CD4-positive, alpha-beta T cell treated with Interleukin-6 at 100 ng/mL for 8 hours (primary cell): ENCODE measurements around the gene B3GAT3.
A peak's percentile ranks its signal among the peaks of the same experiment; 100 is the strongest.
"Not testable (repeated sequence)": the region's sequence is repeated elsewhere in the genome, so short reads cannot be mapped to it uniquely, and the experiment has no call there.

ENCODE experiments used
- DNase-seq: peaks from one replicate; pipeline ENCODE4 v3.0.0-alpha.2; 2020; ENCODE audit warnings: mixed read lengths, low spot score

Gene B3GAT3

DNA sequence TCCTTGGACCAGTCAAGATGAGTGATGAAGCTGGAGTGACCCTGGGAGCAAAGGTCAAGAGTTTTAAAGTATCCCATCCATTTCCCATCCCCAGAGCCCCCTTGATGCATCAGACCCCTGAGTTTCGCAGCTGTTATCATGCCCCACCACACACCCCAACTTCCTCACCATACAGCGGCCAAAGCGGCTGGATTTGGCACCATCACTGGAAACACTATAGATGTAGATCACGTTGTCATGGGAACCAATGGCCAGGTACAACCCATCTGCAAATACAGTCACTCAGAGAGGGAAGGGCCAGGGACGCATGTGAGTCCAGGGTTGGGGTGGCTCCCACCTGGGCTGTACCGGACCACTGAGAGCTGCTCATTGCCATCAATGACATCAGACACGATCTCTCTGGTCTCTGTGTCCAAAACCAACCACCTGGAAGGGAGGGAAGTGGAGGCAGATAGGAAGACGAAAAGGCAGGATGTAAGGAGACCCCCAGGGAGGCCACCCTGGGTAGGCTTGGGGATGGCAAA lies 17.9 kb downstream of the B3GAT3 start:
- DNase-seq: no peak

DNA sequence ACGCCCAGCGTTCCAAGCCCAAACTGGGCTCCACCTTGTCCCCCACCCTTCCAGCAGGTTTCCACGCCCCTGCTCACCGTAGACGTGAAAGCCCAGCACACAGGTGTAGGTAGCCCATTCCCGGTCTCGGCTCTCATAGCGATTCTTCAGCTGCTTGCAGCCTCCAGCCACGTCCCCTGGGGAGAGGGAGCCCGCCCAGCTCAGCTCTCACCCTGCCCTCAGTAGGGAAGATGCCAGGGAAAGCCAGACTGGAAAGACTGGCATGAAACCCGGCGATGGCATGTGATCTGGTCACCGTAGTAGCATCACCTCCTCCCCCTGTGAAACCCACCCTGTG lies 18.7 kb downstream of the B3GAT3 start:
- no peak for DNase-seq

DNA sequence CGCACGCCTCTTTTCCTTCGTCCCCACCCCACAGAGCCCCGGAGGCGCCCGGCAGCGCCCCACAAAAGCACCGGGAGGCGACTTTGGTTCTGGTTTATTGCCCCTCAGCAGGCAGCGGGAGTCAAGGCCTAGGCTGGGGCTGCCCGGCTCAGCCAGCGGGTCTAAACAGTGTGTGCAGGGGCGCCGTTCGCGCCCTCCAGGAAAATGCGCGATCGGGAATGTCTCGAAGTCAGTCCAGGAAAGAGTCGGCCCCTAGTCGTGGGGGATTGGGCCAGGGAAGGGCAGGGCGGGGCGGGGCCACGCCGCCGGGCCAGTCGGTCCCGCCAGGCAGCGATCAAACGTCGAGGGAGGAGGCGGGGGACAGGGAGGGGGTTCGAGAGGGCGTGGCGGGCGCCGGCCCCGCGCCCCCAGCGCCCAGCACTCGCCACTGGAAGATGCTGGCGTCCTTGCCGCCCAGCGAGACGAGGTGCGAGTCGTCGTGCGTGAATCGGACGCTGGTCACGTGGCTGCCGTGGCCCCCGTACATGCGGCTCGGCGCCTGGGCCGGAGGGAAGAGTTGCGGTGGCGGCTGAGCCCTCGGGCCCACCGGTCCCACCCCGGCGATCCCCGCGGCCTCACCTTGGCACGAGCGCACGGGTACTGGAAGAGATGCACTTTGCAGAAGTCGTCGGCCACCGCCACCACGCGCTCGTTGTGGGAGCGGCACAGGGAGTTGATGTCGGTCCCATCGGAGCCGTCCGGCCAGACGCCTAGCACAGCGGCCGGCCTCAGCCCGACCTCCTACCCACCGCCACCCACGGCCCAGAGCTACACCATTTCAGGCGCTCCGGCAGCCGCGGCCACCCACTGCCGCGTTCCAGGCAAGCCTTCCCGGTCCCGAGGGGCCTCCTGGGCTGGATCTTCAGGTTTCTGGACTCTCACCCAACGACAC lies 19.4 kb downstream of the B3GAT3 start:
- DNase-seq: peak; percentile 39

DNA sequence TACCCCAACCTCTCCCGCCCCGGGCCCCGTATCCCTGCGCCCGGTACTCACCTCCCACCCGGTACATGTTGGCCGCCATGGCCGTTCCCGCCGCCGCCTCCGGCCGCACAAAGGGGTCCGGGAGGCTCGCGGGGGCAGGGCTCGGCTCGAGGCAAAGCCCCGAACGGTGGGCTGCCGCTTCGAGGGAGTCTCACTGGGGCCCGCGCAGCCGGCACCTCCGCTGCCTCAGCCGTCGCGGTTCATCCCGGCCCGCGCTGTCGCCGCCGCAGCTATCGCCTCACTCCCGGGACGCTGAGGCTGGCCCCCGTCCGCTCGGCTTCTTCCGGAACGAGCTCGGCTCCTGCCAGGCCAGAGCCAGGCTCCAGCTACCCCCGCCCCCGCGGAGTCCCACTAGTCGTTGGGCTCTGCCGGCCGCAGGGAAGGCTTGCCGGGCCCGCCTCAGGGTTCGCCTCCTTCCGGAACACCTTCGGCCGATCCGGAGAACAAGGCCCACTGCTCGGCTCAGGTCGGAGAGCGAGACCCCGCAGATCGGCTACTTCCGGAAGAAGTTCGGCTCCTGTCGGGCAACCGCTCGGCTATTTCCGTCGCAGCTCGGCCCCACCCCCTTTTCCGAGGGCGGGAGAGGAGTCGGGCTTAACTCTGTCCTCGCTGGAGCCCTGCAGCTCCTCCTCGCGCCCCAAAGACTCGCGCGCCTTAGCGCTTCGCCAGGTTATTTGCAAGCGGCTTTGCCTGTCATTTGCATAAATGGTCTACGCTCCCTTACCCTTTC lies 20.2 kb downstream of the B3GAT3 start, which contains the start of gene MTA2:
MTA2 (minus strand) TSS at position 494 of the 769 bp plus-strand sequence; CDS start at position 79, 415 bp downstream.
- peak; percentile 98 for DNase-seq

DNA sequence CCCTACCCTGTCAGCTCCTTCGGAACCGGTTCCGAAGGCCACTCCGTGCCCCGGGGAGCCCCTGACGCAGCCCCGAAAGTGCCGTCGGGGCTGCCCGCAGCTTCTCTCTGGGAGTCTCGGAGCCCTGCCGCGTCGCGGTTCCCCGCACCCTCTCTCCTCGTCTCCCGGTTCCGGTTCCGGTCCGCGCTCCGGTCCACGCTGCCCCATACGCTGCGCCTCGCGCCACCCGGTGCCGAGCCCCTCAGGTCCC lies 20.7 kb downstream of the B3GAT3 start:
- DNase-seq: peak; percentile 36

DNA sequence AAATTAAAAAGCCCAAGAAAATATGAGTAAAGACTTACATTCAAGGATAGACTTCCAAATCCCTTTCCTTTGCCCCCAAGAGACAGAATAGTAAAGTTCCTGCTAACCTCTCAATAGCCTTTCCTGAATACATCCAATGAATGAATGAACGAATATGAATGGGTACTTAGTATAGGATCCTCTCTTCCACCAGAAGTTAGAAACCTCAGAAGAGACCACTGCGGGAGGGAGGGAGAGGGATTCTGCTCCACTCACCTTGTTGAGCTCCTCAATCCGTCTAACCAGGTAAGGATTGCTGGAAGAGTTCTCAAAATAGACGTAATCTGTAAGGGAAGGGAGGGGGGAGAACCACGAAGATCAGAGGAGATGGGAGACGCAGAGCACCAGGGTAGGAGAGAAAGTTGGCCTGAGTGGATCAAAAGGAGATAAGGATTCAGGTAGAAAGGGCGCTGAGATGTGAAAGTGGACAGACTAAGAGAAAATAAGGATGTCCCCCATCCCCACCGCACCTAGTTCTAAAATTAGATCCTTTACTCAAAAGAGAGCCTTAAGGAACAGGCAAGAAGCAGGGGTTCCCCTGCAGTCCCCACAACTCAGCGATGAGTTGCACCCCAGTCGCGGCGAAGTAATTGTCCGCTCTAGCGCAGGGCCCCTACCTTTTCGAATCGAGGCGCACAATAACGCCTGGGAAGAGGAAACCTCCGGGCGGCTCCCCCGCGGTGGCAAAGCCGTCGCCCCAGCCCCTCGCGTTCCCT lies 21.2 kb downstream of the B3GAT3 start:
- no peak for DNase-seq

DNA sequence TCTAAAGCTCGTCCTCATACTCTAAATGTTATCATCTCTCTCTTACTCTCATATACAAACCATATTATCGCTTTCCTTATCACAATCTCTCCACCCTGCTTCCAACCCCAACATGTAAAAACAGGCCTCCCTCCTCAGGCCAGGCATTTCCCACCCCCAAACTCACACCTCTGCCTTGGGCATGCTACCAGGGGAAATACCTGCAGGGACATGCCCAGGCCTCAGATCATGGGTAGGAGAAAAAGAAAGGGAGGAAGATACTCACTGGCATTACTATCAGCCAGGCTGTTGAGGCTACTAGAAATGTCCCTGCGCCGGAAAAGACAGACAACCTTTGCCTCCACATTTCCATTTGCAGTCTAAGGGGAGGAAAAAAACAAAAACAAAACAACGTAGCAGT lies 21.9 kb downstream of the B3GAT3 start:
- DNase-seq: no peak

DNA sequence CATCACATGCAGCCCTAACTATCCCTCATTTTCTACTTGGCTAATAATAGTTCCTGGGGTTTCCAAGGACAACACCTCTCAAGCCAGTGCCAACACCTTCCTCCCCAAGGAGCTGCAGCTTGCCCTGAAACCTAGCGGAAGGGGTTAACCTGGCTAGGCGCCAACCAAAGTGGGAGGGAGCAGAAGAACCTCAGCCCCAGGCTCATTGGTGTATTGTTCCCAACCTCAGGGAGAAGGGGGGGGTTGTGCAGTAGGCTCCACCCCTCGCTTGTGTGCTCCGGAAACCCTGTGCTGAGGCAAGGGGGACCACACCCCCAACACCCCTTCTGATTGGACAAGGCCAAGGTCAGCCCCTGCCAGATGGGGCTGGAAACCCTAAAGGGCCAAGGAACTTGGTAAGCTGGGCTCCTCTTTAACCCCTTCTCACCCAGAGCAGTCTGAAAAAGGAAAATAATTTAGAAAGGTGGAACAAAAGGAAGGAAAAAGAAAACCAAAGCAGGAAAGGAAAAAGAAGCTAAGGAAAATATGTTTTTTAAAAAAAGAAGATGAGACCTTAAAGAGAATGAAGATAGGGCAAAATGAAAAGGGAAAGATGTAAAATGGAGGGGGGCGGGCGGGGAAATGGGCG lies 22.6 kb downstream of the B3GAT3 start:
- DNase-seq: peak; percentile 99

DNA sequence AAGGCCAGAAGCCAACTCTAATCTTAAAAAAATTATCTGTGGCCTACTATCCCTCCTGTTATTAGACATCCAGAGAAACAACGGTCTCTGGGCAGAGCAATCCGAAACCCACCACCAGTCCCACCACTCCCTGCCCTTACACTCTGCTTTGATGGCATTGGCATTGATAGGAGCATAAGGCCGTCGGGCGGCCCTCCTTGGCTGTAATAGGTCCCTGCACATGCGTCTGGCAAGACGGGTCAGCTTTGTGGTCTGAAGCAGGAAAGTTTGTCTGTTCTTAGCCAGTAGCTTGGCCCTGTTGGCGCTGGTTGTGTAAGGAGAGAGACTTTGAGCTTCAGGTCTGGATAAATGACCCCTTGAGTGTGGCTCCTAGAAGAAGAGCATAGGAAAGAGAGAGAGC lies 26.7 kb downstream of the B3GAT3 start:
- DNase-seq: no peak

DNA sequence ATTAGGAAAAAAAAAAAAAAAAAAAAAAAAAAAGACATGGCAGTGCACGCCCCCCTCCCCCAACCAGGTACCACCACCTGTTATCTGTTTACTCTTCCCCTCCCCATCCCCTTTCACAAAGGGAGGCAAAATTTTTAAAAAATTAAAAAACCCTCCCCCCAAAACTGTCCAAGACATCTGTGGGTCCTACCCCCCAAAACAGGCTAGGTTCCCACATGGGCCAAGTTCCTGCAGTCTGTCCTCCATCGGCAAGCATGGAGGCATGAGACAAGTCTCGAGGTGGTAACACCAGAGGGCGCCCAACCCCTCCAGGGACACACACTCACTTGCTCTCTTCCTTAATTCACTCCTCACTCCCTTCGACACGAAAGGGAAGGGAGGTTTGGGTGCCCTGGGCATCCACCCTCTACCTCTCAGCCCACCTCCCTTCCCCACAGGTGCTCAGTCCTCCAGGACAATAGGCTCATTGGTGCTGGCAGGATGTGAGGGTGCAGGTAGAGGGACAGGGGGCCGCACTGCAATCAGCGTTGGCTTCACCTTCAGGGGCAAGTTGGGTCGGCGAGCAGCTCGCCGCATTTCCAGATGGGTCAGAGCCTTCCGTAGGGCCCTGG lies 28.2 kb downstream of the B3GAT3 start:
- DNase-seq: peak; percentile 80

DNA sequence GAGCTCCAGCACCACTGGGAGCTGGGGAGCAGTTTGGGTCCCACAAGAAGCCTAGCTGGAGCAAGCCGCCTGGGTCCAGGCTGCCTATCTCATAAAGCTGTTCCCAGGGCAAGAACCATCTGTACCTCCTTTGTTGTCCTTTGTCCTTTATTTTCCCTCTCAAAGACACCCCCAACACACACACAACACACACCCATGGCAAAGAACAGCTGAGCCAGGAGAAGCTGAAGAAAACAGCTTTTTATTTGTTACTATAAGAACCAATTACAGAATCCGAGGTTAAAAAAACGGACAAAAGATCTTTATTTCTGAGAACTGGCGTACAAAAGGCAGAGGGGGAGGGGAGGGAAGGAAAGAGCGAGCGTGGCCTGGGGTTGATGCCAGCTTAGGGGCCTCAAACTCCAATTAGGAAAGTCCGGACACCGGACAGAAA lies 28.8 kb downstream of the B3GAT3 start:
- no peak for DNase-seq

DNA sequence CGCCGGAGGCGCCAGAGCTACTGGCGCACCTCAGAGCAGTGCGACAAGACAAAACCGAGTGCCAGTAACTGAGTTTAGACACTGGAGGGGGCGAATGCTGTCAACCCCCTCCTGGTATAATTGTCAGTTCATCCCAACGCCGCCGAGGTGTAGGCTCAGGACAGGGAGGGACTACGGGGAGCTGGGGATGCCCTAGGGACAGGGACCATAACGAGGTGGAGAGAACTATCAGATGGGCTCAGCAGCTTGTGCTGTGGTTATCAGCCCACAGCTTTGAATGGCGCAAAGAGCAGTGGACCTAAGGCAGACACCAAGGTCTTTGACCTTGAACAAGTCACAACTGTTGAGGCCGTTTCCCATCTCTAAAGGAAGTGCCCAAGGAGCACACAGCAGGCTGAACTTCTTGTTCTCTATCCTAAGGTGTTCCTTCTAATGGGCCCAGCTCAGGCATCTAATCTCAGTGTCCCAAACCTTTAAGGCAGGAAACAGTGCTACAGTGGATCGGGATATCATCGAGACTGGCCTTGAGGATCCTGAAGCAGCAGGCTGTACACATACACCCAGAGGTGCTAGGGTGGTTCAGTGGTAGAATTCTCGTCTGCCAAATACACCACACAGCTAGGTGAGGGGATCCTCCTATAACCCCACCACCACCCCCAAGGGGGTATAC lies 29.5 kb downstream of the B3GAT3 start:
- DNase-seq: no peak

DNA sequence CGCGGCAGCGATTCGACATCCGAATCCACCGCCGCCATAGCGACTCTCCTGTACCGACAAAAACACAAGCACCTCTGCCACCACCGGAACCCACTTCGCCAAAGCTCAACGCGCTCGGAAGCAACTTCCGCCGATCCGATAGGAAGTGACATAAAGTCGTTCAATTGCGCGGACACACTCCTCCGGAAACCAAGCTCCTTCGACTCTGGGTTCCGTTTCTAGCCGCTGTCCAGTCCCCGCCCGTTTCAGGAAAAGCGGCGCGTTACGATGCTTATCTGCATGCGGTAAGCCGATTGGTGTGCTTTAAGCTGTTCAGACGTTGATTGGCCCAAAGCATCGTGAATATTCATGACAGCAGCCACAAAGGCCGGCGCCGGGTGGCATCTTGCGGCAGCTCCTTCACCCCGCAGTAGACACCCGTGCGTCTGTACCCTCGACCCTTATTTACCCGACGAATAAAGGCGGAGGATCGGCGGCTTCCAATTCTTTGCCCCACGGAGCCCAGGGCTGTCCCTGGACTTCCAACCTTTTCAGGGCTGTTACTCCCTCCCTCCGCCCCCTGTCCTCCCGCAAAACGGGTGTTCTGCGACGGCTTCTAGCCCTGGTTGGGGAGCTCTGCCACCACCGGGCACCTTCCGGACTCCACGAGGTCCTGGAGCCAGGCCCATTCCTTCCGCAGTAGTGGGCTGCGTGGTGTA lies 30.2 kb downstream of the B3GAT3 start, which contains the start of gene TUT1:
TUT1 (minus strand) TSS at position 76 of the 698 bp plus-strand sequence; CDS start at position 38, 38 bp downstream.
- peak; percentile 97 for DNase-seq

DNA sequence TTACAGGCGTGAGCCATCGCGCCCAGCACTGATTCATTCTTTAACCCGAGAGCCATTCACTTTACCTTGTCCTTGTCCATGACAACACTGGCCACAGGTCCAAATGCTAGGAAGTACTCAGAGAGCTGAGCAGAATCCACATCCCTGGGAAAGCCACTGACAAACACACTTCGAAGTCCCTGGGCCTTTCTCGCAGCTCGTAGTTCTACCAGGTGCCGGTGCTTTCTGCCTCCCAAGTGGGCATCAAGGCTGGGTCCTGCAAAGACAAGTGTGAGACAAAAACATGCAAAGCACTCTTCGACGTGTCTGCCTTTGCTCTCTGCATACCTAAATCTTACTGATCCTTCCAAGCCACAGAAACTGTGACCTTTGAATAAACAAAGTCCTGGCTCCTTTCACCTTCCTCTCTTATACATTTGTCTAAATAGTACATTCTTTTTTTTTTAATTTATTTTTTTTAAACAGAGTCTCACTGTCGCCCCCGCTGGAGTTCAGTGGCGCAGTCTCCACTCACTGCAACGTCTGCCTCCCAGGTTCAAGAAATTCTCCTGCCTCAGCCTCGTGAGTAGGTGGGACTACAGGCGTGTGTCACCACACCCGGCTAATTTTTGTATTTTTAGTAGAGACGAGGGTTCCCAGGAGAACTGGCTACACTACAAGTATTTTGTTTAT lies 32.7 kb downstream of the B3GAT3 start:
- DNase-seq: no peak

DNA sequence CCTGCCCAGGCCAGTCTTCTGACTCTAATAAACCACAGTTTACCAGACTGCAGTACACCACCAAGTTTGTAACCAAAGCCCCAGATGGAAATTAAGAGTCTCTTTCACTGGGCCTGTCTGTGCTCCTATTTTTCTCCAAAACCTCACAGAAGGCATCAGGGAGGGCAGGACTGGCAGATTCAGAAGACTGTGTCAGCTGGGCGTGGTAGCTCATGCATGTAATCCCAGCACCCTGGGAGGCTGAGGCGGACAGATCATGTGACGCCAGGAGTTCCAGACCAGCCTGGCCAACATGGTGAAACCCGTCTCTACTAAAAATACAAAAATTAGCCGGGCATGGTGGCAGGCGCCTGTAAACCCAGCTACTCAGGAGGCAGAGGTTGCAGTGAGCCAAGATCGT lies 36.4 kb downstream of the B3GAT3 start:
- DNase-seq: not testable (repeated sequence)

DNA sequence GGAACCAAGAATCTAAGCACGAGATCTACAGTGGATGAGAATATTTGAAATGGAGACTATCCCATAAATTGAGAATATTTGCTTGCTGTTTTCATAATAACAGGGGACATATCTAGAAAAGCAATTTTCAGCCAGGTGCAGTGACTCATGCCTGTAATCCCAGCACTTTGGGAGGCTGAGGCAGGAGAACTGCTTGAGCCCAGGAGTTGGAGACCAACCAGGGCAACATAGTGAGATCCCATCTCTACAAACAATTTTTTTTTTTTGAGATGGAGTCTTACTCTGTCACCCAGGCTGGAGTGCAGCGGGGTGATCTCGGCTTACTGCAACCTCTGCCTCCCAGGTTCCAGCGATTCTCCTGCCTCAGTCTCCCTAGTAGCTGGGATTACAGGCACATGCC lies 40.1 kb downstream of the B3GAT3 start:
- DNase-seq: not testable (repeated sequence)

DNA sequence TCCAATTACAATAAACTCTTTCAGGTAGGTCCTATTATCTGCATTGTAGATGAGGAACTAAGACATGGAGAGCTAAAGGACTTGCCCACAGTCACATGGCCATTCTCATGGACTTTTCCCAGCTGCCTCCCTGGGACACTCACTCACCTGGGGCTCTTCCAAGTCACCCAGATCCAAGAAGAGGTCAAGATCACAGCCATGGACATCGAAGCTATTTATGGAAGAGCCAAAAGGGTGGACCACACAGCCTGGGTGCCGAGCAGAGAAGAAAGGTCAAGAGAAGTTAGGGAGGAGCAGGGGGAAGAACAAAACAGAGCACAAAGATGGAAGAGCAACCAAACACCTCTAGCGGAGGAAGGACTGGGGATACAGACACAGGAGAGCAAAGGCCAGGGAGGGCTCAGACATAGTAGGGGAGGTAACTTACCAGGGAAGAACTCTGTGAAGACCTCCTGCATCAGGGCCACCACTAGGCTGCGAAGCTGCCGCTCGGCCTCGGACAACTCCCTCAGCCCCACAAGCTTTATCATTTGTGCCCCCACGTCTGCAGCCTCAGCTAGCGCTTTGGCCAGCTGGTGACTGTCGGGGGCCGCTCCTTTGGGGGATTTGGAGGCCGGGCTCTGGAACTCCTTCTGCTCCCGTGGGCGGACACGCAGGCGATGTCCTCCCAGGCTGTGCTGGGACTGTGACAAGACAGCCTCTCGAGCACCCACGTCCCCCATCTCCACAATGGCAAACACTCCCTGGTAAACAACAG lies 40.6 kb downstream of the B3GAT3 start:
- DNase-seq: no peak

DNA sequence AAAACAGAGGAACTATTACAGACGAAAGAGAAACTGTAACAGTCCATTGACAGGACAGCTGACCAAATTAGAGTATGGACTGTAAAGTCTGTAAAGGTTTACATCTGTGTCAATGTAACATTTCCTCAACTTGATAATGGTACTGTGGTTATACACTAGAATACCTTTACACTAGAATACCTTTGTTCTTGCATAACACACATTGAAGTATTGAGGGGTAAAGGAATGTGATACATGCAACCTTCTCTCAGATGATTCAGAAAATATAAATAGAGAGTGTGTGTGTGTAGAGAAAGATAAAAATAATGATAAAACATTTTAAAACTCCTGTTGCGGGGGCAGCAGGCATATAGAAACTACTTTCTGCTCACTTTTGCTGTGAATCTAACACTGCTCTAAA lies 42.5 kb downstream of the B3GAT3 start:
- no peak for DNase-seq

DNA sequence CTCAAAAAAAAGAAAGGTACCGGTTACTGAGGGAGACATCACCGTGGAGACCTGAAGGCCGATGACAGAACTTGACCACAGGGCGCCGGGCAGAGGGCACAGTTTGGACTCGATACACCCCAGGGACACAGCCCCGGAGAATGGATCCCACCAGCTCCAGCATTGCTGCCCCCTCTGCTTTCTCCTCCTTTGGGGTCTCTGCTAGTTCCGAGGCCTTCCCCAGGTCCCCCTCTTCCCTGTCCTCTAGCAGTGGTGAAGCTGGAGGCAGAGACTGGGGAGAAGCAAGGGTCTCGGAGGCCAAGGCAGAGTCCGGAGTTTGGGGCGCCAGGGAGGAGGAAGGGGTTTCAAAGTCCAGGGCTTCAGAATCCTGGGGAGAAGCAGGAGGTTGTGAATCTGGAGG lies 43.2 kb downstream of the B3GAT3 start:
- DNase-seq: no peak
